ENCODE data around the gene PAK5.
A peak's percentile ranks its signal among the peaks of the same experiment; 100 is the strongest.

Gene PAK5

GRCh38 chr20:9615766-9616454, 223.0 kb downstream of the PAK5 start:
- H3K4me2 ChIP-seq: peak overlapping the region; percentile 86
- H3K27ac ChIP-seq: no peak overlapping the region
- no peaks in the 10 kb centered on the region for H3K9me3 ChIP-seq
- no peak overlapping the region for H3K4me3 ChIP-seq
- no peak overlapping the region for H3K9ac ChIP-seq
- TF ChIP-seq Cebpa-rat (IDR thresholded peaks at IDR 0.05): no peak
- H3K36me3 ChIP-seq: no peaks in the 10 kb centered on the region
- peaks cover 19% of the 10 kb centered on the region for H3K4me1 ChIP-seq
- no peaks in the 10 kb centered on the region for H3K27me3 ChIP-seq
- no peaks in the 10 kb centered on the region for H4K20me1 ChIP-seq

GRCh38 chr20:9615118-9615517, 223.8 kb downstream of the PAK5 start:
- Histone ChIP-seq H3K27me3 (no peaks in the 10 kb centered on the region), H3K4me1 (peaks cover 19% of the 10 kb centered on the region), H4K20me1 (no peaks in the 10 kb centered on the region), H3K4me2 (no peak overlapping the region; the same call in 1 of the 2 replicates), H3K9me3 (no peaks in the 10 kb centered on the region), H3K9ac (no peak overlapping the region), H3K27ac (no peak overlapping the region), H3K4me3 (no peak overlapping the region), H3K36me3 (no peaks in the 10 kb centered on the region)
- no peak for TF ChIP-seq Cebpa-rat (IDR thresholded peaks at IDR 0.05)

DNA sequence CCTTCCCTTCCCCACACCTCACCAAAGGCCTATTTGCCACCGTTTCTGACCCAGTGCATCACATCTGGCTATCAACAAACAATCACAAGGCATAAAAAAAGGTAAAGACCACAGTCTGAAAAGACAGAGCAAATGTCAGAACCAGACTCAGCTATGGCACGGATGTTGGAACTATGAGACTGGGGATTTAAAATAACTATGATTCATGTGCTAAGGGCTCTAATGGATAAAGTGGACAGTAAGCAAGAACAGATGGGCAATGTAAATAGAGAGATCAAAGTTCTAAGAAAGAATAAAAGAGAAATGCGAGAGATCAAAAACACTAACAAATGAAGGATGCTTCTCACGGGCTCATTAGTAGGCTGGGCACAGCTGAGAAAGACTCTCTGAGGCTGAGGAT, 225.0 kb downstream of the PAK5 start:
- Histone ChIP-seq H3K9ac (no peak overlapping the region), H3K9me3 (no peaks in the 10 kb centered on the region), H3K4me3 (no peak overlapping the region), H3K27me3 (no peaks in the 10 kb centered on the region), H3K4me2 (no peak overlapping the region), H3K4me1 (peaks cover 19% of the 10 kb centered on the region), H4K20me1 (no peaks in the 10 kb centered on the region), H3K36me3 (no peaks in the 10 kb centered on the region), H3K27ac (no peak overlapping the region)
- TF ChIP-seq Cebpa-rat (IDR thresholded peaks at IDR 0.05): no peak

DNA sequence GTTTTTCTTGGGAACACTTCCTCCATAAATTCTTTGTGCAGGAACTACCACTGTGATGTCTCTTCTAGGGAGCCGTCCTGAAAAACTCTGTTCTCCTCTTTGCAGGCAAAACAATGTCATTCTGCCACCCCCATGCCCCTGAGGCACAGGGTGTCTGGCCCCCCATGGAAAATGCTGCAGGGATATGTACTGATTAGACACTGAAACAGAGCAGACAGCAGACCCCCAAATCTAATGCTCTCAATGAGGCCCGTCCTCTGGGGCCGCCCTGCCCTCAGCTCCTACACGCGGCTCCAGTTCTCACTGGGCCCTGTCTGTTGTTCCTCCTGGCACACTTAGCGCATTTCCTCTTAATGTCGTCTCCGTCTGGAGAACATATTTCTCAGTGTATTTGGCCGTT, 227.0 kb downstream of the PAK5 start:
- H3K27ac ChIP-seq: no peak overlapping the region
- no peaks in the 10 kb centered on the region for H3K27me3 ChIP-seq
- H3K4me1 ChIP-seq: peaks cover 18% of the 10 kb centered on the region
- no peaks in the 10 kb centered on the region for H3K9me3 ChIP-seq
- TF ChIP-seq Cebpa-rat (IDR thresholded peaks at IDR 0.05): no peak
- H3K9ac ChIP-seq: no peak overlapping the region
- no peak overlapping the region for H3K4me2 ChIP-seq
- no peak overlapping the region for H3K4me3 ChIP-seq
- H3K36me3 ChIP-seq: no peaks in the 10 kb centered on the region
- no peaks in the 10 kb centered on the region for H4K20me1 ChIP-seq

DNA sequence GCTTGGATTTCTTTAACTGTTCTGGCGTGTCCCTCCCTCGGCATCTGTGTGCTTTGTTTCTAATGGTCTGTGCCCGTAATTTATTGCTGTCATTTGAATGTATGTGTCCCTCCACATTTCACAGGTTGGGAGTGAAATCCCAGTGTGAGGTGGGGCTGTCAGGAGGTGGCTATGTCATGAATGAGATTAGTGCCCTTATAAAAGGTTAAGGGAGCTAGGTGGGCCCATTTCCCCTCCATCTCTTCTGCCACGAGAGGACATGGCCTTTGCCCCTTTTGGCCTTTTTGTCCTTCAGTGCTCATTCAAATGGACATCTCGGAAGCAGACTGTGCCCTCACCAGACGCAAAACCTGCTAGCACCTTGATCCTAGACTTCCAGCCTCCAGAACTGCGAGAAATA, 228.2 kb downstream of the PAK5 start:
- Histone ChIP-seq H3K4me2 (no peak overlapping the region), H3K27me3 (no peaks in the 10 kb centered on the region), H3K4me1 (peaks cover 5% of the 10 kb centered on the region)

DNA sequence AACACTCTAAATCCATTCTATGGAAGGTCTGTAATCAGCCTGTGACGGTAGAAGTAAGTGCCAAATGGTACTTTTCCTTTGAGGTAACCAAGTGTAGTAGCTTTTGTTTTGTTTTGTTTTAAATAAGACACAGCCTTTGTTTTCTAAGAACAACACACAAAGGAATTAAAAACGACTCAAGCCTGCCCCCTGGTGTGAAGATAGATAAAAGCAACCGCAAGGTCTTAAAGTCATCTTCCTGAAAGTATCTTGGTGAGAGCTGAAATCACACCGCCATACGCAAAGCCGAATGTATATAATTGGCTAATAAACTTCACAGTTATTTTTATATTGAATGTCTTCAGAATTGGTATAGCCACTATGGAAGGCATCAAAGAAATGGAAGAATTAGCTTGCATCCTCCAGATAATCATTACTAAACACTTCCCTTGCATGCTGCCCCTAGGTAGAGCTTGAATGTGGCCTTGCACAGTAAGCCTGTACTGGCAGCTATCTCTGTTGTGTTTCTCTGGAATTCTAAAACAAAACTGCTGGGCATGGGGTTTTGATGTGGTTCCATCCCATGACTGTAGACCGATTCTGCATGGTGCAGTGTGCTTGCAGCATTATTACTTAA, 228.9 kb downstream of the PAK5 start:
- no peak for TF ChIP-seq Cebpa-rat (IDR thresholded peaks at IDR 0.05)
- H3K9me3 ChIP-seq: no peaks in the 10 kb centered on the region
- H3K4me2 ChIP-seq: no peak overlapping the region
- no peaks in the 10 kb centered on the region for H3K36me3 ChIP-seq
- H3K9ac ChIP-seq: no peak overlapping the region
- no peak overlapping the region for H3K27ac ChIP-seq
- H3K27me3 ChIP-seq: no peaks in the 10 kb centered on the region
- no peaks in the 10 kb centered on the region for H4K20me1 ChIP-seq
- H3K4me1 ChIP-seq: no peaks in the 10 kb centered on the region
- H3K4me3 ChIP-seq: no peak overlapping the region

More for the DNA sequence above, 228.2 kb downstream of the PAK5 start:
- H3K36me3 ChIP-seq: no peaks in the 10 kb centered on the region
- TF ChIP-seq Cebpa-rat (IDR thresholded peaks at IDR 0.05): no peak
- H4K20me1 ChIP-seq: no peaks in the 10 kb centered on the region
- no peak overlapping the region for H3K9ac ChIP-seq
- H3K4me3 ChIP-seq: no peak overlapping the region
- no peak overlapping the region for H3K27ac ChIP-seq
- H3K9me3 ChIP-seq: no peaks in the 10 kb centered on the region

GRCh38 chr20:9608639-9609340, 230.1 kb downstream of the PAK5 start:
- H3K4me2 ChIP-seq: no peak overlapping the region
- H4K20me1 ChIP-seq: no peaks in the 10 kb centered on the region
- no peaks in the 10 kb centered on the region for H3K27me3 ChIP-seq
- no peaks in the 10 kb centered on the region for H3K4me1 ChIP-seq
- no peaks in the 10 kb centered on the region for H3K36me3 ChIP-seq
- no peak overlapping the region for H3K4me3 ChIP-seq
- H3K9ac ChIP-seq: no peak overlapping the region
- H3K27ac ChIP-seq: no peak overlapping the region
- no peak for TF ChIP-seq Cebpa-rat (IDR thresholded peaks at IDR 0.05)
- H3K9me3 ChIP-seq: no peaks in the 10 kb centered on the region

DNA sequence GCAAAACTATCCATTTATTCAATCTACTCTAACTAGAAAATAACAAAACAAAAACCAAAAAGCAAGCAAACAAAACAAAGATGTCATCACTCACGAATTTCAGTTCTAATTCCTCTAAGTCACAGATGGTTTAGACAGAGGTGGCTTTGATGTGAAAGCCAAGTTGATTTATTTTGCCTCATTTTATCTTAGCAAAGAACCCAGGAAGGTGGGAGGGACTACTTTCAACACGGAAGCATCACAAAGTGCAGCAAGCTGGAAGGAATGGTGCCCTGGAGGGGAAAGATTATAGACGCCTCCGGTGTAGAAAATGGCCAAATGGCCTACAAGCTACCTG, 236.1 kb downstream of the PAK5 start:
- Histone ChIP-seq H3K9ac (no peak overlapping the region), H3K27ac (no peak overlapping the region), H3K36me3 (no peaks in the 10 kb centered on the region), H3K4me3 (no peak overlapping the region), H3K4me2 (peak overlapping the region; percentile 44), H4K20me1 (no peaks in the 10 kb centered on the region), H3K4me1 (peaks cover 11% of the 10 kb centered on the region), H3K9me3 (no peaks in the 10 kb centered on the region), H3K27me3 (no peaks in the 10 kb centered on the region)
- TF ChIP-seq Cebpa-rat (IDR thresholded peaks at IDR 0.05): no peak

- H3K4me2 ChIP-seq: no peak overlapping the region
- H3K4me1 ChIP-seq: peaks cover 11% of the 10 kb centered on the region
- no peak overlapping the region for H3K9ac ChIP-seq
- H3K36me3 ChIP-seq: no peaks in the 10 kb centered on the region
- H3K9me3 ChIP-seq: no peaks in the 10 kb centered on the region
- TF ChIP-seq Cebpa-rat (IDR thresholded peaks at IDR 0.05): no peak
- H3K27ac ChIP-seq: no peak overlapping the region
- no peaks in the 10 kb centered on the region for H3K27me3 ChIP-seq
- no peak overlapping the region for H3K4me3 ChIP-seq
- H4K20me1 ChIP-seq: no peaks in the 10 kb centered on the region
These were observed 238.3 kb downstream of the PAK5 start for GRCh38 chr20:9600562-9600961.

DNA sequence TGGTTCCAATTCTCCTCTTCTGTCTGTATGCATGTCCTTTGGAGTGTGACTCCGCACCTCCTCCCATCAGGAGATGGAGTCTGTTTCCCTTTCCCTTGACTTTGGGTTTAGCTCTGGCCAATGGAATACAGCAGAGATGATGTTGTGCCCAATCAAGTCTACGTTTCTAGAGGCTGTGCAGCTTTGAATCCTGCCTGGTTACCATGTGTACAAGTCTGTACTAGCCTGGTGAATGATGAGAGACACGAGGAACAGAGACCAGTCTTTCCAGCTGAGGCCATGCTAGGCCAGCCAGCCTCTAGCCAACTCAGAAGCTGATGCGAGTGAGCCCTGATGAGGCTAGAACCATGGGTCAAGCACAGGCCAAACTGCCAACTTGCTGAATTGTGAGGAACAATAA, 241.3 kb downstream of the PAK5 start:
- H3K4me3 ChIP-seq: no peak overlapping the region
- no peaks in the 10 kb centered on the region for H3K27me3 ChIP-seq
- no peak overlapping the region for H3K27ac ChIP-seq
- no peaks in the 10 kb centered on the region for H3K36me3 ChIP-seq
- TF ChIP-seq Cebpa-rat (IDR thresholded peaks at IDR 0.05): no peak
- H3K9ac ChIP-seq: no peak overlapping the region
- no peaks in the 10 kb centered on the region for H3K9me3 ChIP-seq
- no peaks in the 10 kb centered on the region for H4K20me1 ChIP-seq
- H3K4me1 ChIP-seq: peaks cover 4% of the 10 kb centered on the region
- H3K4me2 ChIP-seq: no peak overlapping the region
